Measurements from ENCODE around the gene TMEM168. TPM values are rescaled to one million over a fixed set of nuclear protein-coding genes. Genes with fewer than 3 reads are reported as not detected.

Gene TMEM168
- total RNA-seq, 3 donors from 2014 or later = 23.4 to 36.7 (median 28.2) TPM

- no peak overlapping the region for H3K27ac ChIP-seq
- no peaks in the 10 kb centered on the region for H3K27me3 ChIP-seq
- intact Hi-C loops (cut with DNase I; ENCODE audit: low total_unique reads) = no loop called here
- H3K36me3 ChIP-seq = no peaks in the 10 kb centered on the region
- TF ChIP-seq POLR2A (IDR thresholded peaks at IDR 0.05) (no peak), CTCF (IDR thresholded peaks at IDR 0.05) (no peak), POLR2AphosphoS5 (IDR thresholded peaks at IDR 0.05) (no peak)
- H3K9me3 ChIP-seq = no peaks in the 10 kb centered on the region
- H3K4me3 ChIP-seq = no peak overlapping the region
- DNase-seq (ENCODE audit: low spot score in 2 of 2) = no peak
- H3K4me1 ChIP-seq = peaks cover 0 to 12% of the 10 kb centered on the region in 2 donors
Measured at GRCh38 chr7:112791465-112792168, 1.4 kb upstream of the TMEM168 start.

DNA sequence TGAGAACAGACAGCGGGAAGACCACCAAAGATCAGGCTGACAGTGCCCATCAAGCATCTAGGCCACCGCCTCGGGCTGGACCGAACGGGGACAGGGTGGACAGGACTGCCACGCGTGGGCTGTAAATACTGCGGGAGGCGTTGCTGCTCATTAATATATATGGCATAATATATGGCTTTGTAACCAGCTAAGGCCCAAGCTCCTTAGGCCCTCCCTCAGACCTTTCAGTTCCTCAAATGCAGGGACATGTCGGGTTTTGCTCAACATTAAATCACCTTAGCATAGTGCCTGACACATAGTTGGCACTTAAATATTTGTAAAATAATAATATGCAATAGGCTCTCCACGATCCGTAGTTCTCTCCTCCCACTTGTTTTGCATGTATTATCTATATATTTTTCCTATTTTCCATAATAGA lies 402 bp upstream of the TMEM168 start:
- Histone ChIP-seq H3K27me3 (no peaks in the 10 kb centered on the region), H3K27ac (peak overlapping the region; percentile 93 to 96), H3K9me3 (no peaks in the 10 kb centered on the region), H3K4me3 (peak overlapping the region; percentile 80 to 86 (median 82)), H3K4me1 (peaks cover 0 to 12% of the 10 kb centered on the region in 2 donors), H3K36me3 (no peaks in the 10 kb centered on the region)
- intact Hi-C loops (cut with DNase I; ENCODE audit: low total_unique reads) = no loop called here
- DNase-seq (ENCODE audit: low spot score in 2 of 2) = no peak
- TF ChIP-seq POLR2A (IDR thresholded peaks at IDR 0.05) = no peak
- no peak for TF ChIP-seq CTCF (IDR thresholded peaks at IDR 0.05)
- TF ChIP-seq POLR2AphosphoS5 (IDR thresholded peaks at IDR 0.05) = no peak

- no peak for DNase-seq (ENCODE audit: low spot score in 2 of 2)
- TF ChIP-seq POLR2AphosphoS5 (IDR thresholded peaks at IDR 0.05) (no peak), POLR2A (IDR thresholded peaks at IDR 0.05) (no peak), CTCF (IDR thresholded peaks at IDR 0.05) (no peak)
Measured at GRCh38 chr7:112789453-112789816, 758 bp downstream of the TMEM168 start.

DNA sequence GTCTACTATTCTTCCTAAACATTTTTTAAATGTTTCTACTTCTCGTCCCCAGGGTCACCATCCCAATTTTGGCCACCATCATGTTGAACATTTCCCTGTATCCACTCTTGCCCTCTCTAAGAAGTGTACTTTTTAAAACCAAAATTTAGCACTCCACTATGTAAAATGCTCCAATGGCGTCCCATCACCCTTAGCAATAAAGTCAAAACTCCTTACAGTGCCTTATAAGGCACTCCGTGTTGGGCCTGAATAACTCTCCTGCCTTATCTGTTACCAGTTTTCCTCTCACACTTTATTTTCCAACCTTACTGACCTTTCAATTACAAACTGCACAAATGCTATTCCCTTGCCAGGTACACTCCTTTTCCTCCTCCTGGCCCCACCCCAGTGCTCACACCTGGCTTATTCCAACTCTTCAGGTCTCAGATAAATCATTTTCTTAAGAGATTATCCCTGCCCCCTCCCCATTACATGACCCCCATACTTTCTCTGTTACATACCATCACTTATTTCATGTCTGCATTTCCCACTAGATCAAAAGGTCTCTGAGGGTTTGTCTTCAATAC lies 1.3 kb downstream of the TMEM168 start:
- DNase-seq (ENCODE audit: low spot score in 2 of 2) = no peak
- H3K27ac ChIP-seq = peak overlapping the region in 1 of 2 donors; percentile 96
- TF ChIP-seq POLR2AphosphoS5 (IDR thresholded peaks at IDR 0.05) = no peak
- TF ChIP-seq CTCF (IDR thresholded peaks at IDR 0.05) = no peak
- TF ChIP-seq POLR2A (IDR thresholded peaks at IDR 0.05) = no peak
- H3K9me3 ChIP-seq = no peaks in the 10 kb centered on the region
- intact Hi-C loops (cut with DNase I; ENCODE audit: low total_unique reads) = no loop called here
- no peaks in the 10 kb centered on the region for H3K27me3 ChIP-seq
- peaks cover 4% of the 10 kb centered on the region for H3K36me3 ChIP-seq
- H3K4me3 ChIP-seq = peak overlapping the region; percentile 80 to 86 (median 82)
- H3K4me1 ChIP-seq = peaks cover 0 to 12% of the 10 kb centered on the region in 2 donors

More at GRCh38 chr7:112789453-112789816, 758 bp downstream of the TMEM168 start:
- Histone ChIP-seq H3K36me3 (peaks cover 2% of the 10 kb centered on the region), H3K4me1 (peaks cover 0 to 12% of the 10 kb centered on the region in 2 donors), H3K27ac (peak overlapping the region; percentile 93 to 96), H3K9me3 (no peaks in the 10 kb centered on the region), H3K27me3 (no peaks in the 10 kb centered on the region), H3K4me3 (peak overlapping the region; percentile 80 to 86 (median 82))
- intact Hi-C loops (cut with DNase I; ENCODE audit: low total_unique reads) = no loop called here

DNA sequence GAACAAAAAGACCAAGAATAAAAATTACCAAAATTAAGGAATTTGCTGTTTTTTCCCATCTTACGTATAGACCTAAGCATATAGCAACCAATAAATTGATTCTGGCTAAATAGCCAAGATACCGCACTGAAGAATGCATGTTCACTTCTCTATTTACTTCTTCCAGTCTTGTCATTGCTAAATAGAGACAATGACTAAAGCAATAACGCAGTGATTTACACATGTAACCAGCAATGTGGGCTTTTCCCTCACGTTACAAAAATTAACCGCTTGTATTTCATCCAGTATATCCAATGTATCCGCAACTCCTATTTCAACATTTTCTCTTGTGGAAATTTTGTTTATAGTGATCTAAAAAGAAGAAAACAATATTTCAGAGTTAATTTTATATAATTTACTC lies 5.6 kb downstream of the TMEM168 start:
- intact Hi-C loops (cut with DNase I; ENCODE audit: low total_unique reads) = no loop called here
- H3K27me3 ChIP-seq = no peaks in the 10 kb centered on the region
- H3K36me3 ChIP-seq = peaks cover 4% of the 10 kb centered on the region
- DNase-seq (ENCODE audit: low spot score in 2 of 2) = no peak
- H3K9me3 ChIP-seq = no peaks in the 10 kb centered on the region
- no peak overlapping the region for H3K4me3 ChIP-seq
- TF ChIP-seq POLR2AphosphoS5 (IDR thresholded peaks at IDR 0.05) (no peak), POLR2A (IDR thresholded peaks at IDR 0.05) (no peak), CTCF (IDR thresholded peaks at IDR 0.05) (no peak)
- peaks cover 0 to 12% of the 10 kb centered on the region in 2 donors for H3K4me1 ChIP-seq
- H3K27ac ChIP-seq = no peak overlapping the region

All from breast epithelium (tissue), 4 donors.